GM12892 (cell line): Measurements from ENCODE around the gene ELF1.

Experiments
- DNase-seq: peaks from one replicate; pipeline ENCODE4 v3.0.0; 2011; ENCODE audit not compliant: insufficient read length
- FAIRE-seq: peaks from 2 replicates; lab custom pipeline; 2011; peaks lifted over from hg19 to GRCh38; lab: Jason Lieb, UNC
- POLR2A ChIP-seq: IDR thresholded peaks from 2 replicates; pipeline ENCODE4 v1.6.1; 2011; ENCODE audit warnings: low read depth, low read length, control low read depth
- POLR2AphosphoS5 ChIP-seq: IDR thresholded peaks from 2 replicates; pipeline ENCODE4 v1.6.1; 2011; ENCODE audit warnings: low read depth, low read length, control low read depth
- TAF1 ChIP-seq: IDR thresholded peaks from 2 replicates; pipeline ENCODE4 v1.6.1; 2011; ENCODE audit warnings: low read depth, mild to moderate bottlenecking, control low read depth, low read length, borderline replicate concordance

Gene ELF1

DNA sequence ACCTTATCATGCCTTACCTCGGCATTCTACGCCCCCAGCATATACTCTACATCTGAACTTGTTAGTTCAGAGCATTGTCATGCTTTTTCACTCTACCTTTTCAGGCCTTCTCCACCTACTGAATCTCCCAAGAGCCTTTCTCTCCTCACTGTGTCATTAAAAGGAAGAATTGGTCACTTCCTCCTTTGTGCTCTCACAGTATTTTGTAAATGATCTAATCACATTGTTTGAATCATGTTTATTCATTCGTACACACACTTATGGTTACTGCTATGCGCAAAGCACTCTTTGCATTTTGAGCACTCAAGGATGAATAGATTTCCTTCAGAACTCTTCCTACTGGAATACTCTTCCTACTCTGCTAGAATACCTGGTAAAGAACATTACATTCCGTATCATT lies 15.8 kb upstream of the ELF1 start:
- TF ChIP-seq POLR2A (no peak), POLR2AphosphoS5 (no peak), TAF1 (no peak)
- DNase-seq = no peak
- no peak for FAIRE-seq

DNA sequence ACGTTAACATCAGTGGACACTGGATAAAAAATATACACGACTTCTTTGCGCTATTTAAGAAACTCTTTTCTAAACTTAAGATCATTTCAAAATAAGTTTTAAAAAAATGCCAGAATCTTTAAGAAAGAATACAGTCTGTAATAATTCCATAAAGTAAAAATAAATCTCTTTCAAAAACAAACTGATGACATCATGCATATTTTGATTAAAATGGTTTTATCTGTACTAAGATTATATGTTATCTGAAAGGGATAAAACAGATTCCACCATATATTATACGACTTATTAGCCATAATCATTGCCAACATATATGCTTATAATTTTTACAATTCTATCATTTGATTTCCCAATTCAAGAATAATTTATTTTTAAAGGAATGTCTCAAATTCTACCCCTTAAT lies 15.3 kb upstream of the ELF1 start:
- no peak for FAIRE-seq
- TF ChIP-seq POLR2AphosphoS5 (no peak), POLR2A (no peak), TAF1 (no peak)
- DNase-seq = no peak

GRCh38 chr13:41032691-41033376 lies 13.7 kb upstream of the ELF1 start:
- DNase-seq (no peak), FAIRE-seq (no peak)
- no peak for TF ChIP-seq POLR2AphosphoS5

DNA sequence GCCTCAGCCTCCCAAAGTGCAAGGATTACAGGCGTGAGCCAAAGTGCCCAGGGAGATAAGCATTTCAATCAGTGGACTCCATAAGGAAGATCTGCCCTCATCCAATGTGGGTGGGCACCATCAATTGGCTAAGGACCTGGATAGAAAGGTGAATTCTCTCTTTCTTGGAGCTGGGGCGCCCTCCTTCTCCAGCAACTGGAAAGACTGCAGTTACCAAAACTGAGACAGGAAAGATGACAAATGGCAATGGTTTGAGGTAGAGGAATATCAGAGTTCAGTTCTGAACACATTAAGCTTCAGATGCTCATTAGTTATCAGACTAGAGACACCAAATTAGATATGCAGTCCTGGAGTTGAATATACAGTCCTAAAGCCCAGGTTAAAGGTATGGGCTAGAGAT lies 10.5 kb upstream of the ELF1 start:
- FAIRE-seq = no peak
- DNase-seq = no peak
- TF ChIP-seq TAF1 (no peak), POLR2AphosphoS5 (no peak), POLR2A (no peak)

- FAIRE-seq = no peak
- DNase-seq = no peak
- no peak for TF ChIP-seq POLR2A
- no peak for TF ChIP-seq POLR2AphosphoS5
- no peak for TF ChIP-seq TAF1
Measured at GRCh38 chr13:41028051-41028450, 8.9 kb upstream of the ELF1 start.

- FAIRE-seq (no peak), DNase-seq (no peak)
- TF ChIP-seq TAF1 = no peak
- no peak for TF ChIP-seq POLR2A
- TF ChIP-seq POLR2AphosphoS5 = no peak
Measured at GRCh38 chr13:41026788-41027187, 7.7 kb upstream of the ELF1 start.

DNA sequence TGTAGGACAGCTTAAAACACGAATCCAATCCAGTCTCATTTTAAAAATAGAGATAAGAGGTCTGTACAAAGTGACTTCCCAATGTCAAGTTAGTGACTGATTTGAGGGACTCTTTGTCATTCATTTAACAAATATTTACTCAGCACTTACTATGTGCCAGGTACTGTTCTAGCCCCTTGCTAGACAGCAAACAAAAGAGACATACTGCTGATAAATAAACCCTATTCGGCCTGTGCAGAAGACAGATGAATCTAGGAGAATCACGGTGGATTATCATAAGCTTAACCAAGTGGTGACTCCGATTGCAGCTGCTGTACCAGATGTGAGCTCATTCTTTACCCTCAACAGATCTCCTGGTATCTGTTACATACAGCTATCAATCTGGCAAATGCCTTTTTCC lies 6.4 kb upstream of the ELF1 start:
- DNase-seq (no peak), FAIRE-seq (no peak)
- TF ChIP-seq POLR2A = no peak
- no peak for TF ChIP-seq POLR2AphosphoS5
- TF ChIP-seq TAF1 = no peak

DNA sequence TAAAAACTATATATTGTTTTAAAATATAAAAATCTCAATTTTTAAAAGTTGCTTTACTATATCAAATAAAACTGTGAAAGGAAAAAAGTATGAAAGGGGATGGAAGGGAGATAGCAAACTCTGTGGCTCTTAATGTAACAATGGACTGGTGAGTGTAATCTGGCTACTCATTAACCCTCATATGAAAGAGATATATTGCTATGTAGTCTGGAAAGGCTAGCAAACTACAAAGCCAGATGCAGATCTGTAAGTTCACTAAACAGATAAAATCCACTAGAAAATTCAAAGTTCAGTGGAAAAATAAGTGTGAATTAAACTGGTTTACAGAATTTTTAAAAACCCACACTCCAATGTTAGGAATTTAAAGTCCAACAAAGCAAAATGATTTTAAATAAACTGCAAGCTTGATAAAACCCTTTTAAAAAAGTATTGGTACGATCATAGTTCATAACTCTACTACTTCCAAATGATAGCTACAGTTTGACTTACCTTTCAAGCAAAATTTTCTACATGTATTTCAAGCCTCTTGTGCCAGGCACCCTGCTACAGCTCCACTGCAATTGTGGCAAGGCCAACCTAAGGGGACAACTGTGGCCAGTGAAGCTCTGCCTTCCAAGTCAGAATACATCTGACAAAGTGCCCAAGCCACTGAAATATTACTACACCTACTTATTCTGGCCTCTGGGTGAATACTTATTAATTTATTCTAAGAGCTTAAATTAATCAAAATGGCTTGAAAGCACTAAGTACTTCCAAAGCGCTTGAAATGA lies 647 bp upstream of the ELF1 start:
- FAIRE-seq = peak; percentile 56
- TF ChIP-seq POLR2A = no peak
- no peak for TF ChIP-seq TAF1
- no peak for TF ChIP-seq POLR2AphosphoS5
- no peak for DNase-seq

GRCh38 chr13:41018602-41018948 lies 541 bp downstream of the ELF1 start:
- DNase-seq = no peak
- FAIRE-seq = no peak
- TF ChIP-seq POLR2AphosphoS5 = no peak
- TF ChIP-seq TAF1 = no peak
- TF ChIP-seq POLR2A = no peak

DNA sequence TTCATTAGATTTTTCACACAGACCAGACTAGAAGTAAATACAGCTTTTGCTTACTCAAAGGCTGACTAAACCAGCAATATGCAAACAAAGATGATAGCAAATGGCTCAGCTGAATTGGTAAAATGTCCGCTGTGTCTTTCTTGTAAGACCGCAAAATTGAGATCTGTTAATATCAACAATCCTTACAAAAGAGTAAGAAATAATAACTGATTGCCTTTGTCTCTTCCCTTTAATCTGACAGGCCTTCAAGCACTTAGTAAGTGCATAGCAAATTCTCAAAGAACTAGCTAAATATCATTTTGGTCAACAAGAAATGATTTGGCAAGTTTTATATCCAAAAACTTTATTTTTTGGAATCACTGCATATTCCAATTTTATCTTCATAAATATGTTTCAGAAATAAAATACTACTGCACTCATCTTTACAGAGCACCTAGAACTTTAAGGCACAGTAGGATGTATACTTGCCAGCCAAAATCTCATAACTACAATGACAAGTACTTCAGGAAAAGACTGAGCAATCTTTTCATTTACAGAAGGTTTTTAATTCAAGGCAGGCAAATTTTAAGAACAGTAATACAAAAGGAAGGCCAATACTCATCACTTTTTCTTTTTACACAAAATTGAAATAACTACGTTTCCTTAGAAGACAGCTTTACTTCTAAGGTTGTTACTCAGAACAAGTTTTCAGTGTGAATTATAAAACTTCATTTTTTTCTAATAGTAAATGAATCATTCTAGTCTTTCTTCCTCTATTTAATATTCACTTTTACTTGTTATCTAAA lies 1.1 kb downstream of the ELF1 start:
- FAIRE-seq (no peak), DNase-seq (no peak)
- TF ChIP-seq TAF1 = no peak
- TF ChIP-seq POLR2AphosphoS5 = no peak
- TF ChIP-seq POLR2A = 0 out of 2 replicates have a peak, but pooled peaks have one; percentile 8

DNA sequence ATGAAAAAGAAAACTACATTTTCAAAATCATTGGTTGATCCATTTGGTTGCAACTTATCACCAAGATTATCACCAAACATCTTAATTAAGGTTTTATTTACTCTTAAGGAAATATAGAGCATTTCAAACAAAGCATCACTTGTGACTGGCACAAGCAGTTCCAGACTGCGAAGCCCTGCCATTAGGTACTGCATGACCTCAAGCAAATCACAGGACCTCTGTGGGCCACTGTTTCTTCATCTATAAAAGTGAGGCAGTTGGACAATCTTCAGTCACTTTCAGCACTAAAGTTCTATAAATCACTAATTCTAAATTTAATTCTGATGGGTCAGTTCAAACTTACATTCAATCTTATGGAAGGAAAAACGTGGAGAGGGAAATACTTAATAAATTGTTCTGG lies 2.0 kb downstream of the ELF1 start:
- TF ChIP-seq POLR2A (no peak), POLR2AphosphoS5 (no peak), TAF1 (no peak)
- DNase-seq (no peak), FAIRE-seq (peak; percentile 48)

DNA sequence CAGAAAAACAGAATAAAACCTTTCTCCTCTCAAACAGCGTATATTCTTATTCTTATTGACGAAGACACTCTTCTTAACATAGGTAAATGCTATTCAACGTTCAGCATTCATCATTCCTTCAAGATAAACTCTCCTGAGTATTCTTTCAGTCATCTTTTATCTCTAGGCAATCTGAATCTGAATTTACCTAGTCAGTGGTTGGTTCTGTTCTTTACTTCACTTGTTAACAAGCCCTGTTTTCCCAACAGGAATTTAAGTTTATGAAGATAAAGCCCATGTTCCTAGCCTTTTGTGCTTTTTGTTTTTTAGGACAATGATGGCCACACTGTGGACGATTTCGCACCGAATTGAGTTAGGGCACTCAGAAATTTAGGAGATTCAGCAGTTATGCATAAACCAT lies 3.2 kb downstream of the ELF1 start:
- TF ChIP-seq POLR2AphosphoS5 (no peak), TAF1 (no peak)
- FAIRE-seq (peak; percentile 61), DNase-seq (no peak)
